Osteoblast (primary cell): ENCODE results near the gene DICER1. TPM values are rescaled to one million over a fixed set of nuclear protein-coding genes. Genes with fewer than 3 reads are reported as not detected.

Experiments used
- DNase-seq: peaks from one replicate; pipeline ENCODE4 v3.0.0; 2011; ENCODE audit warnings: low spot score, mixed read lengths; ENCODE audit not compliant: insufficient read length; ENCODE audit errors: missing footprints
- H2AFZ ChIP-seq: 2 replicates; pipeline ENCODE4 v1.6.0; 2011; ENCODE audit warnings: mild to moderate bottlenecking, low read length
- H3K27ac ChIP-seq: 2 replicates; pipeline ENCODE4 v1.5.1; 2011; ENCODE audit warnings: mild to moderate bottlenecking, low read depth, low read length, moderate library complexity
- H3K27me3 ChIP-seq: 2 replicates; pipeline ENCODE4 v1.6.0; 2012; ENCODE audit warnings: mild to moderate bottlenecking, control low read depth, inconsistent platforms, low read length, moderate library complexity; ENCODE audit not compliant: insufficient read depth
- H3K36me3 ChIP-seq: 2 replicates; pipeline ENCODE4 v1.5.1; 2011; ENCODE audit warnings: mild to moderate bottlenecking, low read length, control low read depth, moderate library complexity; ENCODE audit not compliant: insufficient read depth
- H3K4me1 ChIP-seq: 2 replicates; pipeline ENCODE4 v1.5.1; 2011; ENCODE audit warnings: mild to moderate bottlenecking, low read length, control low read depth, moderate library complexity; ENCODE audit not compliant: insufficient read depth
- H3K4me2 ChIP-seq: 2 replicates; pipeline ENCODE4 v1.6.0; 2011; ENCODE audit warnings: mild to moderate bottlenecking, low read length; ENCODE audit not compliant: insufficient read depth
- H3K4me3 ChIP-seq: fragments of 200-600 bp; sonication (generic); 3 replicates; pipeline ENCODE4 v1.5.1; 2012; ENCODE audit warnings: mild to moderate bottlenecking, low read length, inconsistent platforms; ENCODE audit not compliant: insufficient read depth
- H3K79me2 ChIP-seq: 2 replicates; pipeline ENCODE4 v1.6.0; 2012; ENCODE audit warnings: mild to moderate bottlenecking, low read length, control low read depth, inconsistent platforms; ENCODE audit not compliant: insufficient read depth
- H3K9me3 ChIP-seq: 2 replicates; pipeline ENCODE4 v1.5.1; 2011; ENCODE audit warnings: low read depth, low read length, control low read depth
- H4K20me1 ChIP-seq: 2 replicates; pipeline ENCODE4 v1.6.0; 2012; ENCODE audit warnings: mild to moderate bottlenecking, low read length, control low read depth; ENCODE audit not compliant: insufficient read depth
- CTCF ChIP-seq: IDR thresholded peaks from 2 replicates; pipeline ENCODE4 v1.5.1; 2011; ENCODE audit warnings: mild to moderate bottlenecking, low read depth, low read length, moderate library complexity; ENCODE audit errors: extremely low read depth
- total RNA-seq: library from RNA; depleted of rRNA; stranded (reverse); fragments of >200 nt; gene quantifications from 2 replicates; pipeline ENCODE4 v1.2.3, GENCODE V29; 2012

DICER1 gene
- total RNA-seq, 1 donor = 53.6 TPM

DNA sequence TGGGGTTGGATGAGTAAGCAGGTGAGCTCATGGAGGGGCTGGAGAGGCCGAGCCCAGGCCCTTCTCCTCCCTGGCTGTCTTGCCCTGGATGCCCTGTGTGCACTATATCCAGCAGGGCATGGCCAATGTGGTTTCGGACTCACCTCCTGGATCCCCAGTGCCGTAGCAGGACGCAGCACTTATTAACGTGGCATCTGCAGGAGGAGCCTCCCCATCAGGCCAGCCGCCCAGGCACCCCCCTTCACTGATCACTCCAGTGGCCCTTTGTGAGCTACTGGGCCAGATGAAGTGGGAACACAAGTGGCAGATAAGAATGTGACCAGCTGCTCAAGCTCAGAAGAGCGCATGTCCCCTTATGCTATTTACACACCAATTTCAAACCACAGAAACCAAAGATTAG lies 43.1 kb upstream of the DICER1 start:
- no peak overlapping the region for H2AFZ ChIP-seq
- H3K79me2 ChIP-seq = no peaks in the 10 kb centered on the region
- H3K9me3 ChIP-seq = no peaks in the 10 kb centered on the region
- no peak overlapping the region for H3K4me2 ChIP-seq
- no peak overlapping the region for H3K4me3 ChIP-seq
- no peaks in the 10 kb centered on the region for H4K20me1 ChIP-seq
- H3K36me3 ChIP-seq = no peaks in the 10 kb centered on the region
- H3K4me1 ChIP-seq = no peaks in the 10 kb centered on the region
- DNase-seq = no peak
- no peak overlapping the region for H3K27ac ChIP-seq
- TF ChIP-seq CTCF = no peak
- no peaks in the 10 kb centered on the region for H3K27me3 ChIP-seq

GRCh38 chr14:95199298-95199983 lies 42.1 kb upstream of the DICER1 start:
- no peak for DNase-seq
- H3K4me3 ChIP-seq = no peak overlapping the region
- H3K27ac ChIP-seq = no peak overlapping the region
- no peaks in the 10 kb centered on the region for H3K27me3 ChIP-seq
- no peaks in the 10 kb centered on the region for H3K36me3 ChIP-seq
- no peaks in the 10 kb centered on the region for H3K4me1 ChIP-seq
- no peaks in the 10 kb centered on the region for H3K79me2 ChIP-seq
- no peak overlapping the region for H2AFZ ChIP-seq
- H3K4me2 ChIP-seq = no peak overlapping the region
- H4K20me1 ChIP-seq = no peaks in the 10 kb centered on the region
- TF ChIP-seq CTCF = no peak
- H3K9me3 ChIP-seq = no peaks in the 10 kb centered on the region

GRCh38 chr14:95198320-95198719 lies 41.0 kb upstream of the DICER1 start:
- Histone ChIP-seq H2AFZ (no peak overlapping the region), H3K4me3 (no peak overlapping the region), H3K27me3 (no peaks in the 10 kb centered on the region), H3K4me2 (no peak overlapping the region), H3K9me3 (no peaks in the 10 kb centered on the region), H3K79me2 (no peaks in the 10 kb centered on the region), H3K36me3 (no peaks in the 10 kb centered on the region), H3K4me1 (no peaks in the 10 kb centered on the region), H3K27ac (no peak overlapping the region), H4K20me1 (no peaks in the 10 kb centered on the region)
- no peak for DNase-seq
- no peak for TF ChIP-seq CTCF

DNA sequence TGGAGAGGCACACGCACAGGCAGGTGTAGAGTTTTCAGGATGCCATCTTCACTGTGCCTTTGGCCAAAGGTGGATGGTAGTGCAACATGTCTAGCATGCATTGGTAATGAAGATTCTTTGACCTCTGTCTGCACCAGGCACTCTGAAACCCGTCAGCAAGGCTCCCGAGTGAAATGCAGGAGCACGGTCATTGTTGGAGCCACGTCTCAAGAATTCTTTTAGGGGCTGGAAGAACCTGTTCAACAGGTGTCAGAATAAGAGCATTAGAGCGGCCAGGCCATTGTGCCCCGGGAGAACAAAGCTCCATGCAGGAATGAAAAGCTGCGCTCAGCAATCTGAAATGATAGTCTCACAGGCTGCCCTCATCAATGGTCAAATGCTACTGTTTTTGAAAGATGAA lies 40.2 kb upstream of the DICER1 start:
- Histone ChIP-seq H3K4me3 (no peak overlapping the region), H3K79me2 (no peaks in the 10 kb centered on the region), H4K20me1 (no peaks in the 10 kb centered on the region), H3K4me2 (no peak overlapping the region), H3K27ac (no peak overlapping the region), H3K27me3 (no peaks in the 10 kb centered on the region), H3K4me1 (no peaks in the 10 kb centered on the region), H3K36me3 (no peaks in the 10 kb centered on the region), H3K9me3 (no peaks in the 10 kb centered on the region), H2AFZ (no peak overlapping the region)
- DNase-seq = no peak
- TF ChIP-seq CTCF = no peak
